Endothelial cell of umbilical vein (primary cell): Measurements from ENCODE around the gene RASSF10. TPM values are rescaled to one million over a fixed set of nuclear protein-coding genes. Genes with fewer than 3 reads are reported as not detected.

Source experiments
- BruUV-seq: library from RNA; stranded (reverse); fragments of 400-500 nt; replicated peaks from 2 replicates; lab custom pipeline; 2021; lab: Mats Ljungman, UMichigan
- CTCF ChIA-PET: fragments of 300-600, 350-600 bp; sonication (Branson Sonifier 250); formaldehyde crosslinking; loops from one replicate; lab custom pipeline; 2021; ENCODE audit warnings: antibody characterized with exemption, inconsistent platforms; lab: Charles Lee
- POLR2A ChIA-PET: fragments of 300-600, 350-600 bp; sonication (Branson Sonifier 250); formaldehyde crosslinking; loops from one replicate; lab custom pipeline; 2021; ENCODE audit warnings: antibody characterized with exemption, inconsistent platforms; lab: Charles Lee
- DNase-seq: peaks from one replicate; pipeline ENCODE4 v3.0.0-alpha.2; 2011; ENCODE audit warnings: low read depth, low spot score
- FAIRE-seq: peaks from 2 replicates; lab custom pipeline; 2011; peaks lifted over from hg19 to GRCh38; lab: Jason Lieb, UNC
- H2AFZ ChIP-seq: 2 replicates; pipeline ENCODE4 v1.6.0; 2012; ENCODE audit warnings: low read depth, low read length, control low read depth, inconsistent platforms
- H3K27ac ChIP-seq: 2 replicates; pipeline ENCODE4 v1.5.1; 2011; ENCODE audit warnings: low read depth, mild to moderate bottlenecking, control low read depth, low read length, moderate library complexity; ENCODE audit not compliant: insufficient read depth
- H3K27me3 ChIP-seq, 2 experiments: 2 replicates each; pipeline versions ENCODE4 v1.6.0 to v1.6.1; 2011; ENCODE audit warnings: low read length in 2 of 2, mixed read lengths in 1 of 2; ENCODE audit not compliant: control insufficient read depth in 2 of 2, insufficient read depth in 2 of 2
- H3K36me3 ChIP-seq, 2 experiments: 2 replicates in 1 of 2; 3 replicates in 1 of 2; pipeline ENCODE4 v1.5.1; 2011; ENCODE audit warnings: low read length in 2 of 2, mild to moderate bottlenecking in 1 of 2, moderate library complexity in 1 of 2; ENCODE audit not compliant: control insufficient read depth in 2 of 2, insufficient read depth in 2 of 2; ENCODE audit errors: extremely low read depth in 1 of 2
- H3K4me1 ChIP-seq: 3 replicates; pipeline ENCODE4 v1.5.1; 2011; ENCODE audit warnings: mild to moderate bottlenecking, low read length; ENCODE audit not compliant: control insufficient read depth, insufficient read depth; ENCODE audit errors: extremely low read depth
- H3K4me2 ChIP-seq: 2 replicates; pipeline ENCODE4 v1.6.1; 2011; ENCODE audit warnings: low read length, control low read depth, mixed read lengths; ENCODE audit not compliant: insufficient read depth
- H3K4me3 ChIP-seq, 3 experiments: fragments of 200-600 bp in 1 of 3; sonication (generic), shearing (Covaris generic) in 1 of 3; replicated peaks in 1 of 3; 2 replicates each; pipeline ENCODE4 v1.5.1; 2011 to 2016; ENCODE audit warnings: control low read depth in 3 of 3, low read length in 3 of 3, mild to moderate bottlenecking in 2 of 3, inconsistent platforms in 1 of 3, low read depth in 1 of 3, moderate library complexity in 1 of 3; ENCODE audit not compliant: insufficient read depth in 1 of 3
- H3K79me2 ChIP-seq: 2 replicates; pipeline ENCODE4 v1.6.0; 2012; ENCODE audit warnings: low read length, inconsistent platforms; ENCODE audit not compliant: control insufficient read depth, insufficient read depth
- H3K9ac ChIP-seq: replicated peaks from 2 replicates; pipeline ENCODE3; 2011; ENCODE audit warnings: low read length, control low read depth; ENCODE audit not compliant: insufficient read depth; ENCODE audit errors: extremely low read depth
- H3K9me1 ChIP-seq: replicated peaks from 3 replicates; pipeline ENCODE4 v1.6.0; 2011; ENCODE audit warnings: mild to moderate bottlenecking, low read length; ENCODE audit not compliant: control insufficient read depth, insufficient read depth; ENCODE audit errors: extremely low read depth
- H3K9me3 ChIP-seq: replicated peaks from 2 replicates; pipeline ENCODE4 v1.5.1; 2012; ENCODE audit warnings: low read length, inconsistent platforms; ENCODE audit not compliant: control insufficient read depth, insufficient read depth
- H4K20me1 ChIP-seq: replicated peaks from 2 replicates; pipeline ENCODE3; 2011; ENCODE audit warnings: mild to moderate bottlenecking, low read length; ENCODE audit not compliant: control insufficient read depth, insufficient read depth; ENCODE audit errors: extremely low read depth
- EZH2 ChIP-seq: IDR thresholded peaks from 2 replicates; pipeline ENCODE4 v1.6.1; 2012; ENCODE audit warnings: borderline replicate concordance, low read depth, mild to moderate bottlenecking, moderate library complexity, low read length, inconsistent platforms; ENCODE audit not compliant: severe bottlenecking
- FOS ChIP-seq: IDR thresholded peaks from 2 replicates; pipeline ENCODE4 v1.6.1; 2011; ENCODE audit warnings: mild to moderate bottlenecking, low read length, moderate library complexity, borderline replicate concordance; ENCODE audit not compliant: insufficient read depth
- GATA2 ChIP-seq: IDR thresholded peaks from 2 replicates; pipeline ENCODE4 v1.7.0; 2011; ENCODE audit warnings: low read depth, mild to moderate bottlenecking, moderate library complexity, mixed read lengths, low read length; ENCODE audit not compliant: insufficient read length, insufficient read depth
- JUN ChIP-seq: IDR thresholded peaks from 2 replicates; pipeline ENCODE4 v1.6.1; 2011; ENCODE audit warnings: borderline replicate concordance, low read depth; ENCODE audit not compliant: insufficient read length, insufficient read depth
- MYC ChIP-seq: IDR thresholded peaks from one replicate; pipeline ENCODE4 v1.6.1; 2011; ENCODE audit warnings: mild to moderate bottlenecking, low read depth, low read length
- POLR2A ChIP-seq: IDR thresholded peaks from 2 replicates; pipeline ENCODE4 v1.6.1; 2012; ENCODE audit warnings: low read depth, mild to moderate bottlenecking, control low read depth, low read length
- POLR2AphosphoS5 ChIP-seq: IDR thresholded peaks from 2 replicates; pipeline ENCODE4 v1.6.1; 2012; ENCODE audit warnings: low read depth, mild to moderate bottlenecking, control low read depth, low read length, moderate library complexity; ENCODE audit not compliant: insufficient read depth
- dilution Hi-C: fragments of 300-500 bp; cut with MboI; formaldehyde crosslinking; loops from one replicate; pipeline ENCODE4 v1.15.0; 2019; ENCODE audit warnings: low sequenced_read_pairs; ENCODE audit not compliant: extremely low pct_ligation_motif_present
- intact Hi-C: fragments of 100-400 bp; cut with micrococcal nuclease; formaldehyde crosslinking; loops from one replicate; pipeline ENCODE4 v1.10.0; 2022
- polyA plus RNA-seq, 4 experiments: library from polyadenylated mRNA; depleted of rRNA in 3 of 4; stranded (reverse) in 3 of 4; unstranded in 1 of 4; fragments of >200 nt; gene quantifications; 2 replicates each; pipeline versions ENCODE4 v1.2.1 to v1.2.3, GENCODE V29; 2011 to 2012; ENCODE audit warnings: missing spikeins in 1 of 4
- total RNA-seq: library from RNA; stranded (reverse); gene quantifications from 2 replicates; pipeline ENCODE4 v1.2.3, GENCODE V29; 2021
- TF ChIP-seq, protein P1 (sequence below): IDR thresholded peaks from 2 replicates; pipeline ENCODE4 v1.6.1; 2011; ENCODE audit not compliant: insufficient read depth, insufficient read length
- TF ChIP-seq, protein P2 (sequence below), 2 donors: IDR thresholded peaks; 1 replicate in 1 of 2; 2 replicates in 1 of 2; pipeline ENCODE4 v1.5.1; 2011; ENCODE audit warnings: low read length in 2 of 2, mild to moderate bottlenecking in 2 of 2, moderate library complexity in 2 of 2, control low read depth in 1 of 2, inconsistent platforms in 1 of 2, low read depth in 1 of 2; ENCODE audit not compliant: insufficient read depth in 1 of 2; ENCODE audit errors: extremely low read depth in 1 of 2

The RASSF10 gene
- total and polyA plus RNA-seq, 2 donors (not counting 3 experiments of a cell fraction or from before 2014, with no cell fraction given), result 0.03 TPM; not detected in 1

DNA sequence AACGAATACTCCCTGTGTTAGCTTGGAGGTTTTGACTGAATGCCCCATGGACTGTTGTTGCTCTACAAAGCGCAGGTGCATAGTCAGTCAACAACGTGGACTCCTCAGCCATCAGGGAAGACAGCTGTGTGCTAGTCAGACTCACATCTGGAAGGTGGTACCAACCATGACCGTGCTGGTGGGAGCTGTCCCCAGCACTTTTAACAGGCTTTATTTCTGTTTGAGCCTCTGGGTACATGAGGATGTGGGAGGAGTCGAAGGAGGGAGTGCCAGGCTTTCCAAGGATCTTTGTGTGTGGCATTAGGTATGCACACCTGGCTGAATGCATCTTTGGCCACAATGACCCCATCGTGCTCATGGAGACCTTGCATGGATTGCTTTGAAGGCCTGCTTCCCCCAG is 6.6 kb downstream of the RASSF10 start:
- no peaks in the 10 kb centered on the region for H3K9me1 ChIP-seq
- no peak overlapping the region for H3K9ac ChIP-seq
- ChIA-PET CTCF (interaction anchor here (1.4 to 1.9 kb wide), 2 partner anchors 52 to 130 kb away, joined by 3 to 12 read pairs; no protein-coding TSS in a partner anchor), POLR2A (no interaction called here)
- BruUV-seq, result no TSS peak
- DNase-seq (no peak), FAIRE-seq (no peak)
- no peak overlapping the region for H2AFZ ChIP-seq
- no peak overlapping the region for H3K4me3 ChIP-seq
- H3K4me2 ChIP-seq, result no peak overlapping the region
- dilution Hi-C loops (no loop called here), intact Hi-C loops (loop anchor here (1.0 kb wide), 1 partner anchor 137 kb away; no protein-coding TSS in a partner anchor)
- H3K9me3 ChIP-seq, result no peaks in the 10 kb centered on the region
- H3K27ac ChIP-seq, result no peak overlapping the region
- H3K4me1 ChIP-seq, result no peaks in the 10 kb centered on the region
- H3K79me2 ChIP-seq, result no peaks in the 10 kb centered on the region
- peaks cover 34 to 61% of the 10 kb centered on the region in 2 experiments for H3K27me3 ChIP-seq
- H4K20me1 ChIP-seq, result no peaks in the 10 kb centered on the region
- TF ChIP-seq JUN (no peak), FOS (no peak), MYC (no peak), POLR2AphosphoS5 (no peak), EZH2 (no peak), GATA2 (no peak), POLR2A (no peak)
- TF ChIP-seq, protein P1, sequence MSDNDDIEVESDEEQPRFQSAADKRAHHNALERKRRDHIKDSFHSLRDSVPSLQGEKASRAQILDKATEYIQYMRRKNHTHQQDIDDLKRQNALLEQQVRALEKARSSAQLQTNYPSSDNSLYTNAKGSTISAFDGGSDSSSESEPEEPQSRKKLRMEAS, result no peak
- TF ChIP-seq, protein P2, sequence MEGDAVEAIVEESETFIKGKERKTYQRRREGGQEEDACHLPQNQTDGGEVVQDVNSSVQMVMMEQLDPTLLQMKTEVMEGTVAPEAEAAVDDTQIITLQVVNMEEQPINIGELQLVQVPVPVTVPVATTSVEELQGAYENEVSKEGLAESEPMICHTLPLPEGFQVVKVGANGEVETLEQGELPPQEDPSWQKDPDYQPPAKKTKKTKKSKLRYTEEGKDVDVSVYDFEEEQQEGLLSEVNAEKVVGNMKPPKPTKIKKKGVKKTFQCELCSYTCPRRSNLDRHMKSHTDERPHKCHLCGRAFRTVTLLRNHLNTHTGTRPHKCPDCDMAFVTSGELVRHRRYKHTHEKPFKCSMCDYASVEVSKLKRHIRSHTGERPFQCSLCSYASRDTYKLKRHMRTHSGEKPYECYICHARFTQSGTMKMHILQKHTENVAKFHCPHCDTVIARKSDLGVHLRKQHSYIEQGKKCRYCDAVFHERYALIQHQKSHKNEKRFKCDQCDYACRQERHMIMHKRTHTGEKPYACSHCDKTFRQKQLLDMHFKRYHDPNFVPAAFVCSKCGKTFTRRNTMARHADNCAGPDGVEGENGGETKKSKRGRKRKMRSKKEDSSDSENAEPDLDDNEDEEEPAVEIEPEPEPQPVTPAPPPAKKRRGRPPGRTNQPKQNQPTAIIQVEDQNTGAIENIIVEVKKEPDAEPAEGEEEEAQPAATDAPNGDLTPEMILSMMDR (IDR thresholded peaks at IDR 0.05; ENCODE audit: extremely low read depth in 1 of 2, insufficient read depth in 1 of 2, low read depth in 1 of 2, low read length in 2 of 2), result no peak
- H3K36me3 ChIP-seq, result no peaks in the 10 kb centered on the region
